ENCODE results near the gene CYP1A1.
"Not testable (repeated sequence)": the region's sequence is repeated elsewhere in the genome, so short reads cannot be mapped to it uniquely, and the experiment has no call there.

The CYP1A1 gene

DNA sequence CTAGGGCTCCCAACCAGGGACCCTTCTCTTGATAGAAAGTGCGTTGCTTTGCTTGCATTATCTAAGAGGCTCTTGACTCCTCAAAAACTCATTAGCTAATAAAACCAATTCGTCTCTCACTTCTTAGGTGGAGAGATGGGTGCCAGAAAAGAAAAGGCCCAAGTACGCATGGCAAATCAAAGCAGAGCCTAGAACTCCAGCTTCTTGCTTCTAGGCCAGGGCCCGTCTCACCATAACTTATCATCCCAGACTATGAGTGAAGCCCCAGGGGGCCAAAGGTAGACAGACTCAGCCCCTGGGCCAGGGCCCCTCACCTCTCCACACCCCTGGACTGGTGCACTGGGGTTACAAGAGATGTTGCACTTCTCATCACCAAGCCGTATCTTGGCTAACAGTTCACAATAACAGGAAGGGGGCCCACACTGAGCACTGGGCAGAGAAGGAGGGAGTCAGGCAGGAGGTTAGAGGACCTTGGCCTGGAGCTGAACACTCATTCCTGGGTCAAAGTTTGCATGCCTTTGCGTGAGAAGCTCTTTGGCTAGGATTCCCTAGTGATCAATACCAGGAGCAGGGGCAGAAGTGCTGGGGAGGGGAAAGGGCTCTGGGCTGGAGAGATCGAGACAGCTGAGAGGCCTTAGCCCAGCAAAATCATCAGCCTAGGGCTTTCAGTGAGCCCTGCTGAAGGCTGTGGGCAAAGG is 5.4 kb upstream of the CYP1A1 start:
- Histone ChIP-seq H3K27ac (ENCODE audit: low read depth, low read length) (no peak overlapping the region), H3K9ac (ENCODE audit: low read length) (no peak overlapping the region), H3K4me3 (ENCODE audit: low read length) (no peak overlapping the region), H3K4me1 (ENCODE audit: control insufficient read depth, insufficient read depth, low read length) (peaks cover 5% of the 10 kb centered on the region), H3K27me3 (ENCODE audit: control insufficient read depth, insufficient read depth, low read length) (peaks cover 15% of the 10 kb centered on the region), H3K36me3 (ENCODE audit: control insufficient read depth, insufficient read depth, low read length) (no peaks in the 10 kb centered on the region)

DNA sequence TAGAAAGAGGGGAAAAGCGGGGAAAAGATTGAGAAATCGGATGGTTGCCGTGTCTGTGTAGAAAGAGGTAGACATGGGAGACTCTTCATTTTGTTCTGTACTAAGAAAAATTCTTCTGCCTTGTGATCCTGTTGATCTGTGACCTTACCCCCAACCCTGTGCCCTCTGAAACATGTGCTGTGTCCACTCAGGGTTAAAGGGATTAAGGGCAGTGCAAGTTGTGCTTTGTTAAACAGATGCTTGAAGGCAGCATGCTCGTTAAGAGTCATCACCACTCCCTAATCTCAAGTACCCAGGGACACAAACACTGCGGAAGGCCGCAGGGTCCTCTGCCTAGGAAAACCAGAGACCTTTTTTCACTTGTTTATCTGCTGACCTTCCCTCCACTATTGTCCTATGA is 4.0 kb upstream of the CYP1A1 start:
- H3K9ac ChIP-seq (ENCODE audit: low read length); H3K36me3 ChIP-seq (ENCODE audit: control insufficient read depth, insufficient read depth, low read length); H3K27ac ChIP-seq (ENCODE audit: low read depth, low read length); H3K4me1 ChIP-seq (ENCODE audit: control insufficient read depth, insufficient read depth, low read length); H3K4me3 ChIP-seq (ENCODE audit: low read length): not testable (repeated sequence)
- peaks cover 15% of the 10 kb centered on the region for H3K27me3 ChIP-seq (ENCODE audit: control insufficient read depth, insufficient read depth, low read length)

DNA sequence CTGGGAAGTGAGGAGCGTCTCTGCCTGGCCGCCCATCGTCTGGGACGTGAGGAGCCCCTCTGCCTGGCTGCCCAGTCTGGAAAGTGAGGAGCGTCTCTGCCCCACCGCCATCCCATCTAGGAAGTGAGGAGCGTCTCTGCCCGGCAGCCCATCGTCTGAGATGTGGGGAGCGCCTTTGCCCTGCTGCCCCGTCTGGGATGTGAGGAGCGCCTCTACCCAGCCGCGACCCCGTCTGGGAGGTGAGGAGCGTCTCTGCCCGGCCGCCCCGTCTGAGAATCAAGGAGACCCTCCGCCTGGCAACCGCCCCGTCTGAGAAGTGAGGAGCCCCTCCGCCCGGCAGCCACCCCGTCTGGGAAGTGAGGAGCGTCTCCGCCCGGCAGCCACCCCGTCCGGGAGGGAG is 3.4 kb upstream of the CYP1A1 start:
- H3K9ac ChIP-seq (ENCODE audit: low read length); H3K27ac ChIP-seq (ENCODE audit: low read depth, low read length); H3K36me3 ChIP-seq (ENCODE audit: control insufficient read depth, insufficient read depth, low read length); H3K4me3 ChIP-seq (ENCODE audit: low read length); H3K4me1 ChIP-seq (ENCODE audit: control insufficient read depth, insufficient read depth, low read length): not testable (repeated sequence)
- peaks cover 15% of the 10 kb centered on the region for H3K27me3 ChIP-seq (ENCODE audit: control insufficient read depth, insufficient read depth, low read length)

DNA sequence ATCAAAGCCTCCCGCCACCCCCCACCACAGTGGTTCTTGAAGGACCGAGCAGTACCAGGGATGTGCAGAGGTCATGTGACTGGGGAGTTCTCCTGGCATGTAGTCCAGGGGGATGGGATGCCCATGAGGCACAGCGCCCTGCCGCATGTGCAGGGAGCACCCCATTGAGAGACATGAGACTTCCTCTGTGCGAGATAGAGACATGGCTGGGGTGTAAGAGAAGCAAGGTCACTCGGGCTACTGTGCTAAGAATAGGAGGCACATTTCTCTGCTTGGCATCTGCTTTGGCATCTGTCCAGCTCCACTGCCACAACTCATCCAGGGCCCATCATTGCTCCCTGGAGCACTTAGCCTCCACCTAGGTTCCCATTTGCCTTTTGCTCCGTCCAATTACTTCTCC is 2.4 kb upstream of the CYP1A1 start:
- Histone ChIP-seq H3K27me3 (ENCODE audit: control insufficient read depth, insufficient read depth, low read length) (peaks cover 15% of the 10 kb centered on the region), H3K27ac (ENCODE audit: low read depth, low read length) (no peak overlapping the region), H3K4me3 (ENCODE audit: low read length) (no peak overlapping the region), H3K4me1 (ENCODE audit: control insufficient read depth, insufficient read depth, low read length) (peaks cover 5% of the 10 kb centered on the region), H3K36me3 (ENCODE audit: control insufficient read depth, insufficient read depth, low read length) (no peaks in the 10 kb centered on the region), H3K9ac (ENCODE audit: low read length) (no peak overlapping the region)

DNA sequence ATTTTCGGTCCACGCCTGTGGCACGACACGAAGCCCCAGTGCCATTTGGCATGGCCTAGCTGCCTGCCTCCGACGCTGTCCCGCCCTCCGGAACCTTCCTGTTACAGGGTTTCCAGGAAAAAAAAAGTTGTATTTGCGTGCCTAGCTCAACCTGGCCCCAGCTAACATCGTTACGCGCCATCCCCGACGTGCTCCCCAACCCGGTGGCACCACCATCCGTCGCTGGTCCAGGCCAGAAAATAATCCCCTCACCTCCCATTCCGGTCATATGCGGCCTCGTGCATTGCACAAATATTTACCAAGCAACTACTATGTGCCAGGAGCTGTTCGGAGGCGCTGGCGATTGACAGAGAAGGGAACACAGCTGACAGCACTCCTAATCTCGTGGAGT is 1.4 kb upstream of the CYP1A1 start:
- H3K27ac ChIP-seq (ENCODE audit: low read depth, low read length): no peak overlapping the region
- H3K4me3 ChIP-seq (ENCODE audit: low read length): peak overlapping the region; percentile 49
- H3K36me3 ChIP-seq (ENCODE audit: control insufficient read depth, insufficient read depth, low read length): no peaks in the 10 kb centered on the region
- H3K4me1 ChIP-seq (ENCODE audit: control insufficient read depth, insufficient read depth, low read length): peaks cover 5% of the 10 kb centered on the region
- H3K9ac ChIP-seq (ENCODE audit: low read length): no peak overlapping the region
- peaks cover 13% of the 10 kb centered on the region for H3K27me3 ChIP-seq (ENCODE audit: control insufficient read depth, insufficient read depth, low read length)

DNA sequence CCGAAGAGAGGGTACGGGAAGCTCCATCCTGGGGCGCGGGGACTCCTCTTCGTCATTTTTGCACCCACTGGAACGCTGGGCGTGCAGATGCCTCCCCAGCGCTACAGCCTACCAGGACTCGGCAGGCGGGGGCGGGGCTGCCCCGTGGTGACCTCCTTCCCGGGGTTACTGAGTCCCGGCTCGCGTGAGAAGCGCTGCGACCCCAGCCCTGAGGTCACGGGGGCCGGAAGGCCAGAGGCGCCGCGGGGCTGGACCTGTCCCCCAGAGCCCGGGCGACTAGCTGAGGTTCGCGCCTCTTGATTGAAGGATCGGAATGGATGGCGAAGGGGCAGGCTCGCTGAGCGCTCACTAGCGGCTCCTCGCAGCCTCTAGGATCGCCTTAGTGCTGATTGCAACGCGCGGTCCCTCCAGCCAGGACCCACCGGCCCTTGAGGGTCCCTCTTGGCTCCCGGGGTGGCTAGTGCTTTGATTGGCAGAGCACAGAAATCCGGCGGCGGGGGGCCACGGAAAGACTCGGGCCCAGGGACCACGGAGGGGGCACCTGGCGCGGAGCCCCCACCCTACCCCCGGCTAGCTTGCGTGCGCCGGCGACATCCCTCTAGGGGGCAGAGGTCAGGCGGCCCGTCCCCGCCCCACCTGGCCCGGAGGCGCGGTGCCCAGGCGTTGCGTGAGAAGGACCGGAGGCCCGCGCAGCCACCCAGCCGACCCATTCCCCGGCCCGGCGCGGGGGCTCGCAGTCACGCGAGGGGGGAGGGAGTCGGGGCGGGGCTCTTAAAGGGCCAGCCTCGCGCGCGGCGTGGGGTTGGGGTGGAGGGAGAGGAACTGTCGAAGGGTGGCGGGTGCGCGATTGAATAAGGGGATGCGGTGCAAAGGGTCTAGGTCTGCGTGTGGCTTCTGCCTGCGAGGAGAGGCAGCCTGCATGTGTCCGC is 781 bp upstream of the CYP1A1 start:
- H3K27me3 ChIP-seq (ENCODE audit: control insufficient read depth, insufficient read depth, low read length): peaks cover 11% of the 10 kb centered on the region
- peaks cover 5% of the 10 kb centered on the region for H3K4me1 ChIP-seq (ENCODE audit: control insufficient read depth, insufficient read depth, low read length)
- H3K4me3 ChIP-seq (ENCODE audit: low read length): peak overlapping the region; percentile 49
- H3K36me3 ChIP-seq (ENCODE audit: control insufficient read depth, insufficient read depth, low read length): no peaks in the 10 kb centered on the region
- H3K27ac ChIP-seq (ENCODE audit: low read depth, low read length): no peak overlapping the region
- no peak overlapping the region for H3K9ac ChIP-seq (ENCODE audit: low read length)

DNA sequence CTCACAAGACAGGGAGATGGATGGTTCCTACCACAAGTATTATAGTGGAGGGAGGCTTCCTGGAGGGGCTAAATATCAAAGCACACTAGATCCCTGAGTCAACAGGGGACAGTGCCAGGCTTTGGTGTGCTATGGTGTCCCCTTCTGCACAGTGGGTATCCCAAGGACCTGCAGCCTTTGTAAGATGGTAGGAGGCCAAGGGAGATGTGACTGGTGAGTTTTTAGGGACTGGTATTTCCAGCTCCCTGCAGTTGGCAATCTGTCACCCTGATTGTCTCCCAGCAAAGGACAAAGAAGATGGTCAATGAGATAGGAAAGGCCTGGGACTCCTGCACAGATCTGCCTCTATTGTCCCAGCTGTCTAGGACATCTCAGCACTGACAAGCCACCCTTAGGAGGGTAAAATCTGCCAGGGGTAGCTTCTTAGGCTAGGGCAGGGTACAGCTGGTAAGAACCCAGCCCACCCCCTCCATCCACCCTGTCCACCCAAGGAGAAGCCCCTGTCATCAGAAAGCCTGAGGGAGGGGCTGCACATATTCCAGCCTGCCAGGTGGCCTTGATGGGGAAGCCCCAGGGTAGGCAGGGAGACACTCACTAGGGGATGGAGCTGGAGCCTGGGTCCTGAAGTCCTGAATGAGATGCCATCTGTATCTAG is 631 bp downstream of the CYP1A1 start:
- Histone ChIP-seq H3K4me3 (ENCODE audit: low read length) (no peak overlapping the region), H3K9ac (ENCODE audit: low read length) (no peak overlapping the region), H3K4me1 (ENCODE audit: control insufficient read depth, insufficient read depth, low read length) (peaks cover 5% of the 10 kb centered on the region), H3K27ac (ENCODE audit: low read depth, low read length) (no peak overlapping the region), H3K27me3 (ENCODE audit: control insufficient read depth, insufficient read depth, low read length) (peaks cover 7% of the 10 kb centered on the region), H3K36me3 (ENCODE audit: control insufficient read depth, insufficient read depth, low read length) (no peaks in the 10 kb centered on the region)

DNA sequence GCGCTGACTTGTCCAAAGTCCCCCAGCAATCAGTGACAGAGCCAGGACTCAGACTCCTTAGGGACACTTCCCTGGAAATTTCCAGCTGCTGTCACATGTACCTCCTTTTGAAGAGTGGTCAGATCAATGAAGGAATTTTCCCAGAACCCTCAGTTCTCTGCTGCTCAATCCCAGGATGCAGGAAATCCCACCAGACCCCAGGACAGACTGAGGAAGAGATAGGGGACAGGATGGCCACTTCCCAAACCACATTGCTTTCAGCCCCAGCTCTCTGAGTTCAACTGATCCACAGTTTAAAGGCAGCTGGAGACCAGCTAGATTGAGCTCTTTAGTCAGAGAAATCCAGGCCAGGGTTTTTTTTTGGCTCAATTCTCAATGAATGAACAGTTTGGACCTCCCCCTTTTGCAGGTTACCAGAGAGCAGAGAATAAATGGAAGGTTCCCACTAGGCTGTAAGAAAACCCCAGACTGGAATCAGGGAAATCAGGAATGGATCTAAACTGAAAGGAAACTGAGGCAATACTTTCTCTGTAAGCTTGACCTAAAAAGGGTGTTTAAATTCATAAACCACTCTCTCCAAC is 1.5 kb downstream of the CYP1A1 start:
- Histone ChIP-seq H3K36me3 (ENCODE audit: control insufficient read depth, insufficient read depth, low read length) (no peaks in the 10 kb centered on the region), H3K27me3 (ENCODE audit: control insufficient read depth, insufficient read depth, low read length) (peaks cover 7% of the 10 kb centered on the region), H3K9ac (ENCODE audit: low read length) (no peak overlapping the region), H3K27ac (ENCODE audit: low read depth, low read length) (no peak overlapping the region), H3K4me1 (ENCODE audit: control insufficient read depth, insufficient read depth, low read length) (peaks cover 5% of the 10 kb centered on the region), H3K4me3 (ENCODE audit: low read length) (no peak overlapping the region)

DNA sequence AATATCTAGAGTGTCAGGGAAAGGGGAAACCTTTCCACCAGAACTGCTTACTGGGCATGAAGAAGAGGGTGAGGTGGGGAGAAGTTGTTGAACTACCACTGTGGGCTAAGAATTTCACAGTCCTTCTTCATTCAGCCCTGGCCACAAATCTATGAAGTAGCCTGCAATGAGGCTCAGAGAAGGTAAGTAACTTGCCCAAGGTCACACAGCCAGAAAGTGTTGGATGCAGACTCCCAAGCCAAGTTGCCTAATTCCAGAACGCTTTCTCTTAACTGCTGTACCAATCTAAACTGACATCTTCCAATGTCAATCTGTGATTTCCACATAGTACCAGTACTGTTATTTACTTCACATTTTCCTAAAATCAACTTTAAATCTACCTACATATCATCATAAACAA is 2.1 kb downstream of the CYP1A1 start:
- peaks cover 7% of the 10 kb centered on the region for H3K27me3 ChIP-seq (ENCODE audit: control insufficient read depth, insufficient read depth, low read length)
- H3K4me1 ChIP-seq (ENCODE audit: control insufficient read depth, insufficient read depth, low read length): peaks cover 5% of the 10 kb centered on the region
- H3K9ac ChIP-seq (ENCODE audit: low read length): no peak overlapping the region
- no peak overlapping the region for H3K4me3 ChIP-seq (ENCODE audit: low read length)
- no peak overlapping the region for H3K27ac ChIP-seq (ENCODE audit: low read depth, low read length)
- no peaks in the 10 kb centered on the region for H3K36me3 ChIP-seq (ENCODE audit: control insufficient read depth, insufficient read depth, low read length)

DNA sequence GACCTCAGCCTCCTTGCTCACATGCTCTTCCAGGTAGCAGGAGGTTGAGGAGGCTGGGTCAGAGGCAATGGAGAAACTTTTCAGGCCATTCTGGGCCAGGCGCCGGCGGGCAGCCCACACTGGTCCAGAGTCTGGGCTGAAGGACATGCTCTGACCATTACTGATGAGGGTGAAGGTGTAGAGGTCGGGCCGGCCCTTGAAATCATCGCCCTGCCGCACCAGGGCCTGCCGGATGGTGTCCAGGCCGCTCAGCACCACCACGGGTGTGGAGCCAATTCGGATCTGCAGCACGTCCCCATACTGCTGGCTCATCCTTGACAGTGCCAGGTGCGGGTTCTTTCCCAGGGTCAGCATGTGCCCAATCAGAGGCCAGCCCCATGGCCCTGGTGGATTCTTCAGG is 2.7 kb downstream of the CYP1A1 start:
- Histone ChIP-seq H3K27ac (ENCODE audit: low read depth, low read length) (no peak overlapping the region), H3K27me3 (ENCODE audit: control insufficient read depth, insufficient read depth, low read length) (peaks cover 7% of the 10 kb centered on the region), H3K4me1 (ENCODE audit: control insufficient read depth, insufficient read depth, low read length) (peaks cover 5% of the 10 kb centered on the region), H3K9ac (ENCODE audit: low read length) (no peak overlapping the region), H3K4me3 (ENCODE audit: low read length) (no peak overlapping the region), H3K36me3 (ENCODE audit: control insufficient read depth, insufficient read depth, low read length) (no peaks in the 10 kb centered on the region)

DNA sequence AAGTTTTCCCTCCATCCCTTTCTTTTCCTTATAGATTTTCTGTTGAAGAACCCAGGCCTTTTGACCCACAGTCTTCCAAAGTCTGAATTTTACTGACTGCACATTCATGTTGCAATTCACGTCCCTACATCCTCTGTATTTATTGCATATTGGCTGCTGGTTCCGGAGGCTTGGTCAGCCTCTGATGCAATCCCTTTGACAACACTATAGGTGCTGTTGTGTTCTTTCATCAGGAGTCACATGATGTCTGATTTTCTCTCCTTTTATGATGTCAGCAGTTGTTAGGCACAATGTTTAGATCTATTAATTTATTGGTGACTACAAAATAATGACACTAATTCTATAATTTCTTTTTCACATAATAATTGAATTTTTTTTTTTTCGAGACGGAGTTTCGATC is 8.7 kb downstream of the CYP1A1 start:
- Histone ChIP-seq H3K27ac (ENCODE audit: low read depth, low read length) (no peak overlapping the region), H3K4me1 (ENCODE audit: control insufficient read depth, insufficient read depth, low read length) (no peaks in the 10 kb centered on the region), H3K4me3 (ENCODE audit: low read length) (no peak overlapping the region), H3K9ac (ENCODE audit: low read length) (no peak overlapping the region), H3K36me3 (ENCODE audit: control insufficient read depth, insufficient read depth, low read length) (no peaks in the 10 kb centered on the region), H3K27me3 (ENCODE audit: control insufficient read depth, insufficient read depth, low read length) (no peaks in the 10 kb centered on the region)

DNA sequence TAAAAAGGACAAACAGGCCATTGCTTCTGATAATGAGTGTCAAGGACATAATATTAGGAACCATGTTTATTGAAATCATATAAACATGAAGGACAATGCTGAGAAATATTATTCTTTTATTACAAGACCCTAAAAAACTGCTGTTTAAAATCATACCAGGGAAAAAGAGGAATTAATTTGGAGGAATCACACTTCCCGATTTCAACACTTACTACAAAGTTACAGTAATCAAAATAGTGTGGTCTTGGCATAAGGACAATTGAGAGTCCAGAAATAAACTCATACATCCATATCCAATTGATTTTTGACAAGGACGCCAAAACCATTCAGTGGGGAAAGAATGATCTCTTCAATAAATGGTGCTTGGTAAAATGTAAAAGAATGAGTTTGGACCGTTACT is 13.0 kb downstream of the CYP1A1 start:
- H3K4me1 ChIP-seq (ENCODE audit: control insufficient read depth, insufficient read depth, low read length): no peaks in the 10 kb centered on the region
- no peaks in the 10 kb centered on the region for H3K36me3 ChIP-seq (ENCODE audit: control insufficient read depth, insufficient read depth, low read length)
- H3K4me3 ChIP-seq (ENCODE audit: low read length): no peak overlapping the region
- H3K27ac ChIP-seq (ENCODE audit: low read depth, low read length): no peak overlapping the region
- H3K9ac ChIP-seq (ENCODE audit: low read length): no peak overlapping the region
- H3K27me3 ChIP-seq (ENCODE audit: control insufficient read depth, insufficient read depth, low read length): no peaks in the 10 kb centered on the region
